CD4-positive, alpha-beta T cell treated with Interleukin-4 for 4 hours (primary cell): Measurements from ENCODE around the gene DNAH10.

Experiments
- DNase-seq: peaks from one replicate; pipeline ENCODE4 v3.0.0-alpha.2; 2020

DNAH10 gene

GRCh38 chr12:123889848-123890535, 127.9 kb downstream of the DNAH10 start:
- no peak for DNase-seq

- no peak for DNase-seq
Observed at GRCh38 chr12:123890536-123890902, 128.4 kb downstream of the DNAH10 start.

GRCh38 chr12:123891011-123891410, 128.9 kb downstream of the DNAH10 start:
- no peak for DNase-seq

- DNase-seq, result no peak
Observed at GRCh38 chr12:123891516-123892179, 129.5 kb downstream of the DNAH10 start.

GRCh38 chr12:123892180-123892559, 130.1 kb downstream of the DNAH10 start:
- DNase-seq, result no peak

GRCh38 chr12:123892853-123893252, 130.8 kb downstream of the DNAH10 start:
- DNase-seq, result no peak

GRCh38 chr12:123893276-123893675, 131.2 kb downstream of the DNAH10 start:
- DNase-seq, result no peak

GRCh38 chr12:123894823-123895345, 132.8 kb downstream of the DNAH10 start:
- DNase-seq, result no peak

- no peak for DNase-seq
Observed at GRCh38 chr12:123895451-123895850, 133.3 kb downstream of the DNAH10 start.

- no peak for DNase-seq
Observed at GRCh38 chr12:123896767-123897166, 134.7 kb downstream of the DNAH10 start.

GRCh38 chr12:123897221-123897620, 135.1 kb downstream of the DNAH10 start:
- DNase-seq, result no peak

GRCh38 chr12:123898673-123899072, 136.6 kb downstream of the DNAH10 start:
- no peak for DNase-seq

- no peak for DNase-seq
Observed at GRCh38 chr12:123899368-123899767, 137.3 kb downstream of the DNAH10 start.

GRCh38 chr12:123900871-123901376, 138.8 kb downstream of the DNAH10 start:
- DNase-seq, result no peak

- DNase-seq, result no peak
Observed at GRCh38 chr12:123902821-123903220, 140.7 kb downstream of the DNAH10 start.

GRCh38 chr12:123903301-123904065, 141.4 kb downstream of the DNAH10 start:
- DNase-seq, result no peak

- peak; percentile 71 for DNase-seq
Observed at GRCh38 chr12:123905319-123905925, 143.3 kb downstream of the DNAH10 start.

GRCh38 chr12:123906711-123907420, 144.8 kb downstream of the DNAH10 start:
- DNase-seq, result no peak

GRCh38 chr12:123907726-123908476, 145.8 kb downstream of the DNAH10 start:
- no peak for DNase-seq

GRCh38 chr12:123908884-123909725, 147.0 kb downstream of the DNAH10 start:
- DNase-seq, result no peak

GRCh38 chr12:123910057-123910456, 148.0 kb downstream of the DNAH10 start:
- DNase-seq, result no peak
